ENCODE measurements around the gene DDB1.

The DDB1 gene

DNA sequence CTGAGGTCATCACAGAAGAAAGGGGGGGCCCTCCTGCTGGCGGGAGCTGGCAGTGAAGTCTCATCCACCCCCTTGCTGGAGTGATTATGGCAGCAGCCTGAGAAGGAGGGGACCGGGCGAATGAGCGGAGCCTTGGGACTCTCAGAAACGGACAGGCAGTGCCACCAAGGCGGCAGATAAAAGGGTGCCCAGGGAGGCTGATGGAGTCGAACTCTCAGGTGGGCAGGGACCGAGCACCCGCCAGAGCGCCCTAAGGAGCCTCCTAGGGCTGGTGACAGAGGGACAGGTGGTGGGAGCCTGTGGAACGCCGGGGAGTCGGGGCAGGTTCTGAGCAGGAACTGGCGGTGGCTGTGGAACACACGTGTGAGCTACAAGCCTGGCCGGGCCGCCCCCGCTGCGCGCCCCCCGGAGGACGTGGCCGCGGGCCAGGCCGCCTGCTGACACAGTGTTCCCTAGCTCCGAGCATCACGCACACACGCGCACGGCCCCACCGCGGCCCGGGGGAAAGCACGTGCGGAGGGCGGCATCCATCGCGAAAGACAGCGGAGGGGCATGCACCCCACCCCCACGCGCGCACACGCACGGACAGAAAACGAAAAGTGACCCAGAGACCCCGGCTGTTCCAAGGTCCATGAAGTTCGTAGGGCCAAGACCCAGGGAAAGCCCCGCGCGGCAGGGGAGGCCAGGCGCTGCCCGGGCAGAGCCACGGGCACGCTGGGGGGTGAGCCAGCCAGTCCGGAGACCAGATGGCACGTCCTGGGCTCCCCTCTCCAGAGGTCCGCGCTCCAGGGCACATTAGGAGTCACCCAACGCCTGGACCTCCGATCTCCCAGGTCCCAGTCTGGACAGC is 38.8 kb downstream of the DDB1 start:
- H3K4me2 ChIP-seq (ENCODE audit: low read length, poor library complexity, severe bottlenecking): peak overlapping the region; percentile 98
- H3K4ac ChIP-seq (ENCODE audit: low read depth in 1 of 2, low read length in 2 of 2): peak overlapping the region; percentile 6 to 19
- H3K4me3 ChIP-seq (ENCODE audit: insufficient read depth in 1 of 2, low read depth in 1 of 2, low read length in 2 of 2): peak overlapping the region; percentile 53 to 87
- H3K27me3 ChIP-seq (ENCODE audit: control insufficient read depth in 1 of 2, insufficient read depth in 1 of 2, low read length in 2 of 2): peaks cover 0 to 6% of the 10 kb centered on the region in 2 experiments
- DNase-seq: peak; percentile 55
- H3K9ac ChIP-seq (ENCODE audit: low read length): peak overlapping the region; percentile 97
- peak overlapping the region; percentile 36 for H2AFZ ChIP-seq (ENCODE audit: low read depth, low read length)
- peak overlapping the region in 1 of 2 experiments; percentile 95 for H3K23ac ChIP-seq (ENCODE audit: low read length in 2 of 2)
- peak overlapping the region; percentile 73 for H4K8ac ChIP-seq (ENCODE audit: low read length)
- H3K18ac ChIP-seq (ENCODE audit: low read depth in 1 of 2, low read length in 2 of 2): peak overlapping the region; percentile 72 to 89
- under 1% methylated on average over 60 of the region's 60 CpGs for WGBS
- no peak overlapping the region for H2BK5ac ChIP-seq (ENCODE audit: low read depth, low read length, poor library complexity, severe bottlenecking)
- peaks cover 5% of the 10 kb centered on the region for H3K79me1 ChIP-seq (replicated peaks; ENCODE audit: low read length, poor library complexity, severe bottlenecking)
- peaks cover 31% of the 10 kb centered on the region for H3K4me1 ChIP-seq (ENCODE audit: control insufficient read depth, insufficient read depth, low read depth, low read length)
- peak overlapping the region; percentile 26 for H2BK15ac ChIP-seq (ENCODE audit: low read depth, poor library complexity, severe bottlenecking)
- H3K27ac ChIP-seq (ENCODE audit: low read length, poor library complexity, severe bottlenecking): no peak overlapping the region
- peak overlapping the region in 1 of 2 experiments; percentile 45 for H2BK12ac ChIP-seq (ENCODE audit: low read length in 2 of 2)
- peaks cover 16 to 34% of the 10 kb centered on the region in 2 experiments for H3K36me3 ChIP-seq (ENCODE audit: control insufficient read depth in 1 of 2, insufficient read depth in 2 of 2, low read depth in 1 of 2, low read length in 2 of 2)
- peak overlapping the region in 1 of 2 experiments; percentile 26 for H3K14ac ChIP-seq (ENCODE audit: low read length in 2 of 2)
- peak overlapping the region; percentile 57 for H4K91ac ChIP-seq (ENCODE audit: low read length)
- H2AK5ac ChIP-seq (ENCODE audit: low read length, severe bottlenecking): no peak overlapping the region
- H2BK120ac ChIP-seq (ENCODE audit: low read depth, low read length): no peak overlapping the region
- no peaks in the 10 kb centered on the region for H3K9me3 ChIP-seq (ENCODE audit: control insufficient read depth, low read length)

GRCh38 chr11:61292356-61292755 is 40.5 kb downstream of the DDB1 start:
- H3K4me1 ChIP-seq (ENCODE audit: control insufficient read depth, insufficient read depth, low read depth, low read length): peaks cover 32% of the 10 kb centered on the region
- H2AK5ac ChIP-seq (ENCODE audit: low read length, severe bottlenecking): no peak overlapping the region
- no peak overlapping the region for H2BK12ac ChIP-seq (ENCODE audit: low read length in 2 of 2)
- peak overlapping the region in 1 of 2 experiments; percentile 76 for H3K14ac ChIP-seq (ENCODE audit: low read length in 2 of 2)
- no peak overlapping the region for H4K8ac ChIP-seq (ENCODE audit: low read length)
- no peak overlapping the region for H3K27ac ChIP-seq (ENCODE audit: low read length, poor library complexity, severe bottlenecking)
- no peak overlapping the region for H2BK5ac ChIP-seq (ENCODE audit: low read depth, low read length, poor library complexity, severe bottlenecking)
- H2BK15ac ChIP-seq (ENCODE audit: low read depth, poor library complexity, severe bottlenecking): no peak overlapping the region
- WGBS: 89% methylated on average over 1 of the region's 2 CpGs
- H2BK120ac ChIP-seq (ENCODE audit: low read depth, low read length): no peak overlapping the region
- H3K4me2 ChIP-seq (ENCODE audit: low read length, poor library complexity, severe bottlenecking): no peak overlapping the region
- no peak overlapping the region for H3K18ac ChIP-seq (ENCODE audit: low read depth in 1 of 2, low read length in 2 of 2)
- H3K9ac ChIP-seq (ENCODE audit: low read length): no peak overlapping the region
- no peak for DNase-seq
- H3K4me3 ChIP-seq (ENCODE audit: insufficient read depth in 1 of 2, low read depth in 1 of 2, low read length in 2 of 2): no peak overlapping the region
- H3K4ac ChIP-seq (ENCODE audit: low read depth in 1 of 2, low read length in 2 of 2): no peak overlapping the region
- H3K27me3 ChIP-seq (ENCODE audit: control insufficient read depth in 1 of 2, insufficient read depth in 1 of 2, low read length in 2 of 2): peaks cover 0 to 6% of the 10 kb centered on the region in 2 experiments
- no peaks in the 10 kb centered on the region for H3K9me3 ChIP-seq (ENCODE audit: control insufficient read depth, low read length)
- H3K23ac ChIP-seq (ENCODE audit: low read length in 2 of 2): no peak overlapping the region
- H3K79me1 ChIP-seq (replicated peaks; ENCODE audit: low read length, poor library complexity, severe bottlenecking): peaks cover 5% of the 10 kb centered on the region
- no peak overlapping the region for H2AFZ ChIP-seq (ENCODE audit: low read depth, low read length)
- H3K36me3 ChIP-seq (ENCODE audit: control insufficient read depth in 1 of 2, insufficient read depth in 2 of 2, low read depth in 1 of 2, low read length in 2 of 2): peaks cover 18 to 42% of the 10 kb centered on the region in 2 experiments
- no peak overlapping the region for H4K91ac ChIP-seq (ENCODE audit: low read length)

- no peak overlapping the region for H2BK12ac ChIP-seq (ENCODE audit: low read length in 2 of 2)
- H3K79me1 ChIP-seq (replicated peaks; ENCODE audit: low read length, poor library complexity, severe bottlenecking): peaks cover 5% of the 10 kb centered on the region
- H3K27ac ChIP-seq (ENCODE audit: low read length, poor library complexity, severe bottlenecking): no peak overlapping the region
- no peak overlapping the region for H3K14ac ChIP-seq (ENCODE audit: low read length in 2 of 2)
- no peak overlapping the region for H2BK15ac ChIP-seq (ENCODE audit: low read depth, poor library complexity, severe bottlenecking)
- H2BK120ac ChIP-seq (ENCODE audit: low read depth, low read length): no peak overlapping the region
- no peak overlapping the region for H3K9ac ChIP-seq (ENCODE audit: low read length)
- H3K4me1 ChIP-seq (ENCODE audit: control insufficient read depth, insufficient read depth, low read depth, low read length): peaks cover 29% of the 10 kb centered on the region
- H2BK5ac ChIP-seq (ENCODE audit: low read depth, low read length, poor library complexity, severe bottlenecking): no peak overlapping the region
- no peak overlapping the region for H3K4me2 ChIP-seq (ENCODE audit: low read length, poor library complexity, severe bottlenecking)
- peaks cover 0 to 6% of the 10 kb centered on the region in 2 experiments for H3K27me3 ChIP-seq (ENCODE audit: control insufficient read depth in 1 of 2, insufficient read depth in 1 of 2, low read length in 2 of 2)
- no peak overlapping the region for H4K8ac ChIP-seq (ENCODE audit: low read length)
- H3K18ac ChIP-seq (ENCODE audit: low read depth in 1 of 2, low read length in 2 of 2): no peak overlapping the region
- no peak overlapping the region for H3K23ac ChIP-seq (ENCODE audit: low read length in 2 of 2)
- peaks cover 23 to 49% of the 10 kb centered on the region in 2 experiments for H3K36me3 ChIP-seq (ENCODE audit: control insufficient read depth in 1 of 2, insufficient read depth in 2 of 2, low read depth in 1 of 2, low read length in 2 of 2)
- H4K91ac ChIP-seq (ENCODE audit: low read length): no peak overlapping the region
- no peak overlapping the region for H2AFZ ChIP-seq (ENCODE audit: low read depth, low read length)
- H2AK5ac ChIP-seq (ENCODE audit: low read length, severe bottlenecking): no peak overlapping the region
- no peak for DNase-seq
- H3K9me3 ChIP-seq (ENCODE audit: control insufficient read depth, low read length): no peaks in the 10 kb centered on the region
- no peak overlapping the region for H3K4ac ChIP-seq (ENCODE audit: low read depth in 1 of 2, low read length in 2 of 2)
- H3K4me3 ChIP-seq (ENCODE audit: insufficient read depth in 1 of 2, low read depth in 1 of 2, low read length in 2 of 2): no peak overlapping the region
- 86% methylated on average over 12 of the region's 12 CpGs for WGBS
Measured at GRCh38 chr11:61290905-61291690, 41.8 kb downstream of the DDB1 start.
